Neural progenitor cell (in vitro differentiated cells): ENCODE measurements around the gene CDKN2AIPNL.

ENCODE experiments used
- CTCF ChIP-seq: fragments of 200-600 bp; sonication (generic); IDR thresholded peaks from 2 replicates; pipeline ENCODE4 v1.5.1; 2017; ENCODE audit warnings: antibody characterized with exemption, mild to moderate bottlenecking
- EZH2 ChIP-seq: fragments of 200-600 bp; sonication (generic); IDR thresholded peaks from 2 replicates; pipeline ENCODE4 v1.6.1; 2017; ENCODE audit warnings: antibody characterized with exemption, mild to moderate bottlenecking, moderate library complexity
- EZH2phosphoT487 ChIP-seq: fragments of 200-600 bp; sonication (generic); IDR thresholded peaks from 2 replicates; pipeline ENCODE4 v1.6.1; 2017; ENCODE audit warnings: antibody characterized with exemption

GRCh38 chr5:134396274-134396673 is 15.4 kb downstream of the CDKN2AIPNL start:
- TF ChIP-seq CTCF = no peak
- TF ChIP-seq EZH2 = no peak
- TF ChIP-seq EZH2phosphoT487 = no peak
